GM12892 (cell line): ENCODE results near the gene POMP.

Source experiments
- POLR2A ChIP-seq: IDR thresholded peaks from 2 replicates; pipeline ENCODE4 v1.6.1; 2011; ENCODE audit warnings: low read depth, low read length, control low read depth
- POLR2AphosphoS5 ChIP-seq: IDR thresholded peaks from 2 replicates; pipeline ENCODE4 v1.6.1; 2011; ENCODE audit warnings: low read depth, low read length, control low read depth

GRCh38 chr13:28613562-28613961, 45.4 kb upstream of the POMP start:
- TF ChIP-seq POLR2AphosphoS5 (no peak), POLR2A (no peak)
